ENCODE results near the gene GOSR2.

DNA sequence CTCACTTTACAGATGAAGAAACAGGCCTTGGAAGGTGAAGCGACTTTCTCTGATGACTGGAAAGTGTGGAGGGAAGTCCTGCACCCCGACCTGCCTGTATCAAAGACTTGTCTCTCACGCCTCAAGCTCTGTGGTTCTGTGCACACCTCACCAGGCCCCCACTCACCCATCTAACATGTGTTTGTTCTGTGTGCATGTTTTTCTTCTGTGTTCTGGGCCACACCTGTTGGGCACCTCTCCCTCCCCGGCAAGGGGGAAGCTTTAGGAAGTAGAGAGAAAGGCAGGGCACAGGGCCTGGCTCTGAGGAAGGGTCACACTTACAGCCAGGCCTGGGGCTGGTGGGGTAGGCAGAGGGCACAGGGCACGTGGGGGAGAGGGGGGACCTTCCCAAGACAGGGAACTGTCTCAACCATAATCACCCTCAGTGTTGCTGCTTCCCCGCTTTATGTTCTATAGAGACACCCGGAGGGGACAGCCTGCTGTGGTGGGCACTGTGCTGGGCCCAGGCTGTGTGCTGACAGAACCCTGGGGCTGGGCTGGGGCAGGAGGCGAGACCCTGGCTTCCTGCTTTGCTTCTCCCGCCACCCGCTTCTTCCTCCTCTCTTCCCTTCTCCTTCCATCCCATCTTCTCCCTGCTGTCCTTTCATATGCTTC lies 48.8 kb downstream of the GOSR2 start:
- TF ChIP-seq FOXP1 (CRISPR knock-in tag; IDR thresholded peaks at IDR 0.05) = no peak
- TF ChIP-seq, protein P1, sequence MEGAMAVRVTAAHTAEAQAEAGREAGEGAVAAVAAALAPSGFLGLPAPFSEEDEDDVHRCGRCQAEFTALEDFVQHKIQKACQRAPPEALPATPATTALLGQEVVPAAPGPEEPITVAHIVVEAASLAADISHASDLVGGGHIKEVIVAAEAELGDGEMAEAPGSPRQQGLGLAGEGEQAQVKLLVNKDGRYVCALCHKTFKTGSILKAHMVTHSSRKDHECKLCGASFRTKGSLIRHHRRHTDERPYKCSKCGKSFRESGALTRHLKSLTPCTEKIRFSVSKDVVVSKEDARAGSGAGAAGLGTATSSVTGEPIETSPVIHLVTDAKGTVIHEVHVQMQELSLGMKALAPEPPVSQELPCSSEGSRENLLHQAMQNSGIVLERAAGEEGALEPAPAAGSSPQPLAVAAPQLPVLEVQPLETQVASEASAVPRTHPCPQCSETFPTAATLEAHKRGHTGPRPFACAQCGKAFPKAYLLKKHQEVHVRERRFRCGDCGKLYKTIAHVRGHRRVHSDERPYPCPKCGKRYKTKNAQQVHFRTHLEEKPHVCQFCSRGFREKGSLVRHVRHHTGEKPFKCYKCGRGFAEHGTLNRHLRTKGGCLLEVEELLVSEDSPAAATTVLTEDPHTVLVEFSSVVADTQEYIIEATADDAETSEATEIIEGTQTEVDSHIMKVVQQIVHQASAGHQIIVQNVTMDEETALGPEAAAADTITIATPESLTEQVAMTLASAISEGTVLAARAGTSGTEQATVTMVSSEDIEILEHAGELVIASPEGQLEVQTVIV (CRISPR knock-in tag; IDR thresholded peaks at IDR 0.05; ENCODE audit: borderline replicate concordance) = no peak
- no peak for TF ChIP-seq HDAC3 (IDR thresholded peaks at IDR 0.05; ENCODE audit: borderline replicate concordance, partially characterized antibody)
- no peak for TF ChIP-seq GTF2F1 (IDR thresholded peaks at IDR 0.05; ENCODE audit: low read depth, low read length)
- TF ChIP-seq SNIP1 (IDR thresholded peaks at IDR 0.05; ENCODE audit: low read depth) = no peak
- no peak for TF ChIP-seq SMARCE1 (IDR thresholded peaks at IDR 0.05)
- TF ChIP-seq, protein P2, sequence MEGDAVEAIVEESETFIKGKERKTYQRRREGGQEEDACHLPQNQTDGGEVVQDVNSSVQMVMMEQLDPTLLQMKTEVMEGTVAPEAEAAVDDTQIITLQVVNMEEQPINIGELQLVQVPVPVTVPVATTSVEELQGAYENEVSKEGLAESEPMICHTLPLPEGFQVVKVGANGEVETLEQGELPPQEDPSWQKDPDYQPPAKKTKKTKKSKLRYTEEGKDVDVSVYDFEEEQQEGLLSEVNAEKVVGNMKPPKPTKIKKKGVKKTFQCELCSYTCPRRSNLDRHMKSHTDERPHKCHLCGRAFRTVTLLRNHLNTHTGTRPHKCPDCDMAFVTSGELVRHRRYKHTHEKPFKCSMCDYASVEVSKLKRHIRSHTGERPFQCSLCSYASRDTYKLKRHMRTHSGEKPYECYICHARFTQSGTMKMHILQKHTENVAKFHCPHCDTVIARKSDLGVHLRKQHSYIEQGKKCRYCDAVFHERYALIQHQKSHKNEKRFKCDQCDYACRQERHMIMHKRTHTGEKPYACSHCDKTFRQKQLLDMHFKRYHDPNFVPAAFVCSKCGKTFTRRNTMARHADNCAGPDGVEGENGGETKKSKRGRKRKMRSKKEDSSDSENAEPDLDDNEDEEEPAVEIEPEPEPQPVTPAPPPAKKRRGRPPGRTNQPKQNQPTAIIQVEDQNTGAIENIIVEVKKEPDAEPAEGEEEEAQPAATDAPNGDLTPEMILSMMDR (IDR thresholded peaks at IDR 0.05 in 2 of 3, conservative IDR thresholded peaks at IDR 0.05 in 1 of 3; ENCODE audit: insufficient read depth in 2 of 3, low read depth in 1 of 3, low read length in 3 of 3) = no peak
- no peak for TF ChIP-seq SAFB (IDR thresholded peaks at IDR 0.05; ENCODE audit: borderline replicate concordance, low read depth, low read length)
- TF ChIP-seq MAX (CRISPR knock-in tag; IDR thresholded peaks at IDR 0.05) = no peak
- TF ChIP-seq POLR2A (conservative IDR thresholded peaks at IDR 0.05) = no peak
- TF ChIP-seq CHD1 (IDR thresholded peaks at IDR 0.05; ENCODE audit: low read length) = no peak
